GM21825 (cell line): Measurements from ENCODE around the gene CCP110.
"Not testable (repeated sequence)": the region's sequence is repeated elsewhere in the genome, so short reads cannot be mapped to it uniquely, and the experiment has no call there.

Experiments
- ATAC-seq: cut with Tn5 transposase; IDR thresholded peaks from one replicate; pipeline ENCODE4 v1.9.1; 2021; ENCODE audit warnings: mild to moderate bottlenecking, moderate library complexity; ENCODE audit not compliant: unreplicated experiment

The CCP110 gene

GRCh38 chr16:19512297-19512696 lies 11.4 kb upstream of the CCP110 start:
- ATAC-seq, result no peak

- no peak for ATAC-seq
Measured at GRCh38 chr16:19513377-19514053, 10.2 kb upstream of the CCP110 start.

GRCh38 chr16:19515757-19516156 lies 8.0 kb upstream of the CCP110 start:
- no peak for ATAC-seq

- ATAC-seq, result no peak
Measured at GRCh38 chr16:19517424-19518089, 6.2 kb upstream of the CCP110 start.

- ATAC-seq, result no peak
Measured at GRCh38 chr16:19518388-19518787, 5.4 kb upstream of the CCP110 start.

- ATAC-seq, result no peak
Measured at GRCh38 chr16:19520861-19521331, 2.8 kb upstream of the CCP110 start.

- peak; percentile 73 for ATAC-seq
Measured at GRCh38 chr16:19521471-19522396, 2.0 kb upstream of the CCP110 start, which contains the start of gene GDE1. GDE1 (minus strand) TSS chr16:19522098; CDS start chr16:19521964, 134 bp downstream.

- ATAC-seq, result no peak
Measured at GRCh38 chr16:19522397-19522732, 1.4 kb upstream of the CCP110 start.

- ATAC-seq, result no peak
Measured at GRCh38 chr16:19522760-19523159, 982 bp upstream of the CCP110 start.

GRCh38 chr16:19523184-19523558 lies 571 bp upstream of the CCP110 start:
- no peak for ATAC-seq

- no peak for ATAC-seq
Measured at GRCh38 chr16:19524356-19524615, 544 bp downstream of the CCP110 start.

GRCh38 chr16:19524616-19525384 lies 1.1 kb downstream of the CCP110 start:
- no peak for ATAC-seq

GRCh38 chr16:19525385-19525723 lies 1.6 kb downstream of the CCP110 start:
- no peak for ATAC-seq

- no peak for ATAC-seq
Measured at GRCh38 chr16:19527161-19527560, 3.4 kb downstream of the CCP110 start.

GRCh38 chr16:19528666-19529065 lies 4.9 kb downstream of the CCP110 start:
- ATAC-seq, result no peak

GRCh38 chr16:19532601-19533000 lies 8.9 kb downstream of the CCP110 start:
- no peak for ATAC-seq

- no peak for ATAC-seq
Measured at GRCh38 chr16:19540241-19540970, 16.7 kb downstream of the CCP110 start.

- ATAC-seq, result no peak
Measured at GRCh38 chr16:19542138-19542821, 18.5 kb downstream of the CCP110 start.

GRCh38 chr16:19543278-19543996 lies 19.7 kb downstream of the CCP110 start:
- not testable (repeated sequence) for ATAC-seq
